HG03175 (cell line): ENCODE measurements around the gene ERFE.

Experiments used
- ATAC-seq: cut with Tn5 transposase; IDR thresholded peaks from one replicate; pipeline ENCODE4 v1.9.1; 2021; ENCODE audit warnings: mild to moderate bottlenecking, moderate library complexity; ENCODE audit not compliant: unreplicated experiment

The ERFE gene

GRCh38 chr2:238138331-238139195 lies 20.2 kb upstream of the ERFE start, which contains the start of gene KLHL30:
KLHL30 (plus strand) TSS chr2:238138668; CDS start chr2:238140755, 2,087 bp downstream.
- no peak for ATAC-seq

GRCh38 chr2:238139196-238140039 lies 19.4 kb upstream of the ERFE start:
- no peak for ATAC-seq

DNA sequence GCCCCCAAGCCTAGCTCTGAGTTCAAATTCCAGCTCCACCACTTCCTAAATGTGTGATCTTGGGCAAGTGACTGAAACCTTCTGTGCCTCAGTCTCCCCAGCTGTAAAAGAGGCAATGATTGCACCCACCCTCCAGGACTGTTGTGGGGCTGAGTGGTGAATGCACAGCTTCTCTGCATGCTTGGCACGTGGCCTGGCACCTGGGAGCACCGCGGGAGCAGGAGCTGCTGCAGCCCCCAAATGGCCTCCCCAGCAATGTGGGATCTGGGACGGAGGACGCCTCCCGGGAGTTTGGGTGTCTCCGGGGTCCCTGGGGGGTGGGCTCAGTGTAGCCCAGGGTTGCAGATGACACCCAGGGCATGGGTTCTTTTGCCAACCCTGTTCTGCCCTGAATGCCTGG lies 18.7 kb upstream of the ERFE start:
- ATAC-seq, result no peak

DNA sequence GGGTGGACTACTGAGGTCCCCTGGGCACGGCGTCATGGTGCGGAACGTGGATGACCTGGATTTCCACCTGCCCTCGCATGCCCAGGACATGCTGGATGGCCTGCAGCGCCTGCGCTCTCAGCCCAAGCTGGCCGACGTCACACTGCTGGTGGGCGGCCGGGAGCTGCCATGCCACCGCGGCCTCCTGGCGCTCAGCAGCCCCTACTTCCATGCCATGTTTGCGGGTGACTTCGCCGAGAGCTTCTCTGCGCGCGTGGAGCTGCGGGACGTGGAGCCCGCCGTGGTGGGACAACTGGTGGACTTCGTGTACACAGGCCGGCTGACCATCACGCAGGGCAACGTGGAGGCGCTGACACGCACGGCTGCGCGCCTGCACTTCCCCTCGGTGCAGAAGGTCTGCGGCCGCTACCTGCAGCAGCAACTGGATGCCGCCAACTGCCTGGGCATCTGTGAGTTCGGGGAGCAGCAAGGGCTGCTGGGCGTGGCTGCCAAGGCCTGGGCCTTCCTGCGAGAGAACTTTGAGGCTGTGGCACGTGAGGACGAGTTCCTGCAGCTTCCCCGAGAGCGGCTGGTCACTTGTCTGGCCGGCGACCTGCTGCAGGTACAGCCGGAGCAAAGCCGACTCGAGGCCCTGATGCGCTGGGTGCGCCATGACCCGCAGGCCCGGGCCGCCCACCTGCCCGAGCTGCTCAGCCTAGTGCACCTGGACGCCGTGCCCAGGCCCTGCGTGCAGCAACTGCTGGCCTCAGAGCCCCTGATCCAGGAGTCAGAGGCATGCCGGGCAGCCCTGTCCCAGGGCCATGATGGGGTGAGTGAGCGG lies 17.8 kb upstream of the ERFE start:
- ATAC-seq, result no peak

DNA sequence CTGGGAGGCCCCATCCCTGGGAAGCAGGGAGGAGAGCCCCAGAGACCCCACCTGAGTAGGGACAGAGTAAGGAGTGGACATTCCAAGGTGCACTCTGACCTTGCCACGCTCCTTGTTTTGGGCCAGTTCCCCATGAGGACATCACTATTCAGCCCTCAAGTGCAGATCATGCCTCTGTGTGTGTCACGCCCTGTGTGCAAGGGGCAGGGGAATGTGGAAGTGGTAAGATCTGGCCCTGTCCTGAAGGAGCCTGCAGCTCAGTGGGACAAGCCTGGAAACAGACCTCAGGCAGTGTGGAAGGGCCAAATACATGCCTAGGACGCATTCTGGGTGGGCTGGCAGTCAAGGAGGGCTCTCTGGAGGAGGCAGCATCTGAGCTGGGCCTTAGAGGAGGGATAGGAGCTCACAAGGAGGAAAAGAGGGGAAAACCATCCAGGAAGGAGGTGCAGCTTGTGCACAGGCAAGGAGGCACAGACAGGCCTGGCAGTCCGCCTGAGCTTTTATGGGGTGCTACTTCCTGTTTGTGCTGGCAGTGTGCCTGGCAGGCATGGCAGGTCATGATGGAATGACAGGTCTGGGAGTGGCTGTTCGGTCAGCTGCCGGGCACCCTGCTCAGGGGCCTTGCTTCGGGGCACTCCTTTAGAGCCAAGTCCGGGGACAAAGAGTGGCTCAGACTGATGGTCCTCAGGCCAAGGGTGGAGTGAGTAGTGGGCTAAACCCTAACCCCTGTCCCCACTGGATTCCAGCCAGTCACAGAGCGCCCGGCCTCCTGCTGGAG lies 17.0 kb upstream of the ERFE start:
- no peak for ATAC-seq

DNA sequence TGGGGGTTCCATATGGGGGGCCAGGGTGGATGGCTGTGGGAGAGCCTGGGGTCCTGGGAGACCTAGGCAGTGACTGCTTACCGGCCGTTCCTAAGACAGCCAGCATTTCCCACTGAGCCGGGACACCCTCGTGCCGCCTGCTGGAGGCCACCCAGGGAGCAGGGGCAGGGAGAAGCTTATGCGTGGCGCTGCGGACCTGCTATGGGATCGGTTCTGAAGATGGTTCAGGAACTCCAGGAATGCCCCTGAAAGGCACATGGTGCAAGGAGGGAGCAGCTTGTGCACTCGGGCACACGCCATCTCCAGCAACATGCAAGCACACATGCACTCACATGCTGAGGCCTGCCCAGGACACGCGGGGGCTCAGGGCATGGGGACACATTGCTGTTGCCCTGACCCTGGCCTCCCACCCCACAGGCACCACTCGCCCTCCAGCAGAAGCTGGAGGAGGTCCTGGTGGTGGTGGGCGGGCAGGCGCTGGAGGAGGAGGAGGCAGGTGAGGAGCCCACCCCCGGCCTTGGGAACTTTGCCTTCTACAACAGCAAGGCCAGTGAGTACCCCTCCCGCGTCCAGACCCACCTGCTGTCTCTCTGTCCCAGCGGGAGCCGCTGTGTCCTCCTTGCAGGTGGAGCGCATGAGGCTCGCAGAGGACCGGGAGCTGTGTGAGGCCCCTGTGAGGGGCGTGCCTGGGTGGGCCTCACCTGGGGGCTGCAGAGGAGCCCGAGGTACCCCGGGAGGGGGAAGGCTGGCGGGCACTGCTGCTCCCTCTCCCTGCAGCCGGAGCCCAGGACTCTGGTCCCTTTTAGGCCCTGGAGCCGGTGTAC lies 16.2 kb upstream of the ERFE start:
- ATAC-seq, result no peak

DNA sequence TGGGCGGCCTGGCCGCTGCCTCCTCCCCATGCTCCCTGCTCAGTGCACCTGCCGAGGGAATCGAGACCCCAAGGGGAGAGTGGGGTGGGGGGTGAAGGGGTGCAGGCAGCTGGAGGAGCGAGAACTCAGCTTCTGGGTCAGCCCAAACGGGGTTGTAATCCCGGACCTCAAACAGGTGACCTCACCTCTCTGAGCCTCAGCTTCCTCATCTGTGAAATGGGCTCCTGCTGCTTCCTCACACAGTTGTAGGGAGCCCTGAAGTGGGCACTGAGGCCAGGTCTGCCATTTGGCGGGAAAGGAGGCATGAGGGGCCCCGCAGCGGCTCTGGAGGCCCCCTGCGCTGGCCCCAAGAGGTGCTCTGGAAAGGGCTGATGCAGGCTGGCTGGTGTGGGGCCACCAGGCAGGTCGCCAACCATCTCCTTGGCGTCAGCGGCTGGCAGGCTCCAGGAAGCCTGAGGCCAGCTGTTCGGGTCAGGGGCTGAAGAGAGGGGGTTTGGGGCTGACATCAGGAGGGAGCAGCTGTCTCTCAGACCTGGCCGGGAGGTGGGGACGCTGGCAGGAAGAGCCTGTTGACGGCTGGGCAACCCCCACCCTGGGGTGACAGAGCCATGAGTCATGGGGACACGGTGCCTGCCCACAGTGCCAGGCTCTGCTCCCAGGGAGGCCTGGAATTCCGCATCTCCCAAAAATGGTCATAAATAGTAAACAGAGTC lies 15.4 kb upstream of the ERFE start:
- ATAC-seq, result no peak

DNA sequence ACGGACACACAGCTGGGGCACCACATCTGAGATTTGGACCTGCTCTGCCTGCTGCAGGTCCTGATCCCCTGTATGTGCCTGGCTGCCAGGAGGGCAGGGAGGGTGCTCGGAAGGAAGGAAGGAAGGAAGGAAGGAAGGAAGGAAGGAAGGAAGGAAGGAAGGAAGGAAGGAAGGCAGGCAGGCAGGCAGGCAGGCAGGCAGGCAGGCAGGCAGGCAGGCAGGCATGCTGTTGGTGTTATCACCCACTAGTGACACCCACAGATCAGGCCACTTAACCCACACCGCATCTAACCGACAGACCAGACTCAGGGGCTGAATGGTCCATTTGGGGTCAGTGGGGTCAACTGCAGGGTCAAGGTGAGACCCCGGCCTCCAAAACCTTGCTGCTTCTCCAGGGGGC lies 14.5 kb upstream of the ERFE start:
- ATAC-seq, result no peak

DNA sequence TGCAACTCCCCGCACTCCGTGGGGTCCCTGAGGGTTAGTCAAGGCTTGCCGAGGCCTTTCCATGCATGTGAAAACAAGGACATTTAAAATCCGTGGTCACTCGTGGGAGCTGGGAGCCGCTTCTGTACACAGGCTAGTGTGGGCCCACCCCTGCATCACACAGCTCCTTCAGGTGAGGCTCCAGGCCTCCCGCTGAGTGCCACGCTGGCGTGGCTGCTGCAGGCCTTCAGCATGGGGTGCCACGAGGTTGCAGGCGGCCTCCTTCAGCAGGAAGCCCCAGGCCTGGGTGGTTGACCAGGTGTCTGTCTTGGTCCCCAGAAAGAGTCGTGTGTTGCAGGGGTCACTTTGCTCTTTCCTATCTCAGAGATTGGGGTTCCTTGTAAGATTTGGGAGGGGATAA lies 13.7 kb upstream of the ERFE start:
- ATAC-seq, result no peak

GRCh38 chr2:238145851-238146250 lies 12.9 kb upstream of the ERFE start:
- no peak for ATAC-seq

DNA sequence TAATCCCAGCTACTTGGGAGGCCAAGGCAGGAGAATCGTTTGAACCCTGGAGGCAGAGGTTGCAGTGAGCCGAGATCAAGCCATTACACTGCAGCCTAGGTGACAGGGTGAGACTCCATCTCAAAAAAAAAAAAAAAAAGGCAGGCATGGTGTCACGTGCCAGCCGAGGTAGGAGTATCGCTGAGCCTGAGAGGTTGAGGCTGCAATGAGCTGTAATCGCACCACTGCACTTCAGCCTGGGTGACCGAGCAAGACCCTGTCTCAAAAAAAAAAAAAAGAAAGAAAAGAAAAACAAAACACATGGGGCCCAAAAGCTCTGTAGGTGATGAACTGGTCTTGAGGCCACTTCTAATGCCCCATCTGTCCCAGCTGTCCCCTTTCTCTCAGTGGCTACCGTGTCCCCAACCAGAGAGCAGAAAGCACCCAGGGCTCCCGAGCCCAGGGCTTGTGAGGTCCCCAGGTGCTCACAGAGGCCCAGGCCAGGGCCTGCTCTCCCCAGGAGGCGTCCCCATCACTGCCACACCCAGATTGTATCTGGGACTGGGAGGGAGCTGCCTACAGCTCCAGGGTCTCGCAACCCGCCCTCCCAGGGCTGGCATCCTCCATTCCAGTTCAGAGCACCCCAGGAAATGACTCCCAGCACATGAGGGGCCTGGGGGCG lies 11.8 kb upstream of the ERFE start:
- ATAC-seq, result no peak

- no peak for ATAC-seq
Observed at GRCh38 chr2:238148981-238149380, 9.8 kb upstream of the ERFE start.

DNA sequence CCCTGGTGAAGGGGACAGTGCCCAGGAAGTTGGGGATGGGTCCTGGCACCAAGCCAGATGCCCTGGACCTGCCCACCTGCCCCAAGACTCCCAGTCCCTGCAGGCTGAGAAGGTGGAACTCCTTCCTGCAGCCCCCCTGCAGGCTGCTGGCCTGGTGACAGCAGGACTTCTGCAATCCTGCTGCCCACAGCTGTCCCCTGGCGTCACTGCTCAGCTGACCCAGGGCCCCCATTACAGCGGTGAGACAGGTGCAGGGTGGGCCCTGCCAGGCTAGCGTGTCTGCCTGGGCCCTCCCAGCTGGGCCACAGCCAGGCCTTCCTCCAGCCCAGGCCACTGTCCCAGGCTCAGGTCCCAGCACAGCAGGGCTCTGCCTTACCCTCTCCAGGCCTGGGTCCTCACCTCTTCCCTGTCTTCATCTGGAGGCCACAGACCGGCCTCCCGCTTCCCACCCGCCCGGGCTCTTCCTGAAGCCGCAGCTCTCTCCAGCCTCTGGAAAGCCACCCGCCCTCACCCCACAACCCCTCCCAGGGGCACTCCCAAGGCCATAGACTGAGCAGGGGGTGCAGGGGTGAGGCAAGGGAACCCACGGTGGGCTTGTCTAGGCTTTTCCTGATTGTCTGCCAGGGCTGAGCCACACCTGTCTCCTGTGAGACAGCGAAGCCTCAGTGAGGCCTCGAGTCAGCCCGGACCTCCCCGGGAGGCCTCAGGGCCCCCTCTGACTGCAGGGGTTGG lies 8.8 kb upstream of the ERFE start:
- no peak for ATAC-seq

DNA sequence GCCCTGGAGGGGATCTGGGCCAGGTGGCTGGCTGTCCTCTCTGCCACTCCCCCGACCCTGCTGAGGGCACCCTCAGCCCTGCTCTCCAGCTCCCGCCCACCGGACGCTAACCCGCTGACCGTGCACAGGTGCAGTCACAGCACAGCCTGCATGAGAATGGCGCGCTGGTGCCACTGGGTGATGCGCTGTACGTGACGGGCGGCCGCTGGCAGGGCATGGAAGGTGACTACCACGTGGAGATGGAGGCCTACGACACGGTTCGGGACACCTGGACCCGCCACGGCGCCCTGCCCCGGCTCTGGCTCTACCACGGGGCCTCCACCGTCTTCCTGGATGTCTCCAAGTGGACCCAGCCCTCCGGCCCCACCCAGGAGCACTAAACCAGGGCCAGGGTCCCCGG lies 8.1 kb upstream of the ERFE start:
- ATAC-seq, result no peak

DNA sequence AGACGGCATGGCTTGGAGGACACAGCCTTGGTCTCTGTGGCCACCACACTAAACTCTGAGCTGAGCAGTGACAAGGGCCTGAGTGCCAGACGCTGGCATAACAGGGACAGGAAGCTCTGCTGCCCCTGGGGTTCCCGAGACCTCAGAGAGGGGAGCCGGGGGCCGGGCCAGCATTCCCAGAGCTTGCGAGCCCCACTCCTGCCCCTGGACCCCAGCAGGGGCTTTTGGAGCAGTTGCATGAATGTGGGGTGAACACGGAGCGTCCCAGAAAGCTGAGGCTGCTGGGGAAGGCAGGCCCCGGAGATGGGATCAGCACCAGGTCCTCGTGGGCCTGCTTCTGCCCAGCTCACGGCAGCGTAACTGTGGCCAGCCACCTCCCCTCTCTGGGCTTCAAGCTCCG lies 7.6 kb upstream of the ERFE start:
- no peak for ATAC-seq

DNA sequence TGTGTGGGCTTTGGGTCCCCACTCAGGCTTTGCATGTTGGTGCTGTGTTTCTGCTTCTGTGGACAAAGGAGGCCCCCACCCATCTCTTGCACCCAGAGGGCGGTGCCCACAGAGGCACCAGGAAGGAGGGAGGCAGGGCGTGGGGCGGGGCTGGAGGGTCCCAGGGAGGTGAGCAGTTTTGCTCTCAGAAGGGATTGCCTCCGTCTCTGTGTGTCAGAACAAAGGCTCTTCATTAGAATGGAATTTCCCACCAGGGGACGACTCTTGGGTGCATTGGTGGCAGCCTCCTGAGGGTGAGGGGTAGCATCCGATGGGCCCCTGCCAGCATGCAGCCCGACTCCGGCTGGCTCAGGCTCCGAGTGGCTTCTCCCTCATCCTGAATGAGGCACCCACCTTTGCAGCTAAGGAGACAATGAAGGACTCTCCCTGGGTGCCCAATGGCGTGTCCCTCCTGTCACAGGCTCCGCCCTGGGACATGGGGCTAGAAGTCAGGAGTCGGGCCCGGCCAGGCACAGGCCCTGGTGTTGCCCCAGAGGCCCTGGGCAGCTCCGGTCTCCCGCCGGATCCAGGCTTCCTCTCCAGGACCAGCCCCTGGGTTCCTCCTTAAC lies 7.0 kb upstream of the ERFE start:
- ATAC-seq, result no peak
